Upper lobe of right lung (tissue), 1 donor: Measurements from ENCODE around the gene CEPT1. TPM values are rescaled to one million over a fixed set of nuclear protein-coding genes. Genes with fewer than 3 reads are reported as not detected.

Experiments used
- ATAC-seq: fragments of 200-7000 bp; cut with Tn5 transposase; one replicate; pipeline ENCODE4 v1.9.1; 2020; ENCODE audit warnings: mild to moderate bottlenecking, moderate library complexity
- DNase-seq: peaks from one replicate; pipeline ENCODE4 v3.0.0-alpha.2; 2020
- H3K27ac ChIP-seq: fragments of 200-600 bp; one replicate; pipeline ENCODE4 v1.8.0; 2022
- H3K27me3 ChIP-seq: fragments of 200-600 bp; one replicate; pipeline ENCODE4 v1.8.0; 2022; ENCODE audit warnings: mild to moderate bottlenecking
- H3K36me3 ChIP-seq: fragments of 200-600 bp; one replicate; pipeline ENCODE4 v1.8.0; 2022
- H3K4me1 ChIP-seq: fragments of 200-600 bp; one replicate; pipeline ENCODE4 v1.8.0; 2022
- H3K4me3 ChIP-seq: fragments of 200-600 bp; one replicate; pipeline ENCODE4 v1.8.0; 2022; ENCODE audit warnings: mild to moderate bottlenecking
- H3K9me3 ChIP-seq: fragments of 200-600 bp; one replicate; pipeline ENCODE4 v1.8.0; 2022
- intact Hi-C: fragments of 100-400 bp; cut with DNase I; formaldehyde crosslinking; loops from one replicate; pipeline ENCODE4 v1.11.0; 2022
- total RNA-seq: library from RNA; stranded (reverse); fragmentation: NEBNext Ultra II Directional; extraction: Animal tissue kit (Norgen Biotek cat#: 25700); gene quantifications from one replicate; pipeline ENCODE4 v1.2.1, GENCODE V29; 2021
- TF ChIP-seq, protein P1 (sequence below): fragments of 200-600 bp; IDR thresholded peaks from one replicate; pipeline ENCODE4 v1.8.0; 2022; ENCODE audit warnings: antibody characterized with exemption
- donor health status: DM: no; HTN: yes; CAD: no; lungs with severe emphysema.

CEPT1 gene
- total RNA-seq, 1 donor from 2014 or later: 57.6 TPM

DNA sequence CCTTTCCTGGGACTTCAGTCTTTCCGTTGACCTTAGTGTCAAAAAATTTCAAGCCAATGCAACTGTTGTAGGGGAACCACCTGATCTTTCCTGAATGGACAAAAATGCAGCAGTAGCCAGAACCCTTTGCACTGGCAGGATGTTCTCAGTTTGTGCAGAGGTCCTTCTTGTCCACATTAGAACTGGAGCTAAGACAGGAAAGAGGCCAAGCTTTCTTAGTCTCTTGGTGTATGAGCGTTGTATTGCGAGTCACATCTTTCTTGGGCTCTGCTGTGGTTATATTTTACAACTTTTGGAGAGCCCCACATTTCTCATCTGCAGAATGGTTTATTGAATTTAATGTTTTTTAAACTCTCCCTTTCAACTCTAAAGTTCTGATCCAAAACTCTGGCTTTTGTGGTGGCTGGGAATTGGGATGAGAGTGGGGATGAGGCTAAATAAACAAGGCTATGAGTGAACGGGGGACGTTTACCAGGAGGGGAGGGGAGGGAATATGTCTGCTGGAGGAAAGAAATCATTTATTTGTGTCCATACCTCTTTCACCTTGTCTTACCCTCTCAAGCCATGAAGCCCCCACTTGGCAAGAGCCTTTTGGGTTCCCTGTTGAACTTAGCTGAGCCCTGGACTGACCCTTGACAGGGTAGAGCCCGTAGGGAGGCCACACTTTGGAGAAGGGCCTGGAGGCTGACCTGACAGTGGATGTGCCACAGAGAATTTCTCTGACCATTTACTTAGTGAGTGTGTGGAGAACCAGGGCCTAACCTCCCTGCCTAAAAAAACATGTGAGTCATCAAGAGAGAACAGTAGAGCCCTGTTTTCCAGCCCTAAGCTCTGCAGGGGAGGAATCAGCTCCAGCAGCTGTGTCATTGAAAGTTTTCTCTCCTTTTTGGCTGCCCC is 88.1 kb downstream of the CEPT1 start:
- DNase-seq (no peak), ATAC-seq (peak; percentile 65)
- Histone ChIP-seq H3K9me3 (no peaks in the 10 kb centered on the region), H3K4me1 (peaks cover 26% of the 10 kb centered on the region), H3K36me3 (no peaks in the 10 kb centered on the region), H3K4me3 (no peak overlapping the region), H3K27ac (no peak overlapping the region), H3K27me3 (no peaks in the 10 kb centered on the region)
- intact Hi-C loops: no loop called here
- TF ChIP-seq, protein P1, sequence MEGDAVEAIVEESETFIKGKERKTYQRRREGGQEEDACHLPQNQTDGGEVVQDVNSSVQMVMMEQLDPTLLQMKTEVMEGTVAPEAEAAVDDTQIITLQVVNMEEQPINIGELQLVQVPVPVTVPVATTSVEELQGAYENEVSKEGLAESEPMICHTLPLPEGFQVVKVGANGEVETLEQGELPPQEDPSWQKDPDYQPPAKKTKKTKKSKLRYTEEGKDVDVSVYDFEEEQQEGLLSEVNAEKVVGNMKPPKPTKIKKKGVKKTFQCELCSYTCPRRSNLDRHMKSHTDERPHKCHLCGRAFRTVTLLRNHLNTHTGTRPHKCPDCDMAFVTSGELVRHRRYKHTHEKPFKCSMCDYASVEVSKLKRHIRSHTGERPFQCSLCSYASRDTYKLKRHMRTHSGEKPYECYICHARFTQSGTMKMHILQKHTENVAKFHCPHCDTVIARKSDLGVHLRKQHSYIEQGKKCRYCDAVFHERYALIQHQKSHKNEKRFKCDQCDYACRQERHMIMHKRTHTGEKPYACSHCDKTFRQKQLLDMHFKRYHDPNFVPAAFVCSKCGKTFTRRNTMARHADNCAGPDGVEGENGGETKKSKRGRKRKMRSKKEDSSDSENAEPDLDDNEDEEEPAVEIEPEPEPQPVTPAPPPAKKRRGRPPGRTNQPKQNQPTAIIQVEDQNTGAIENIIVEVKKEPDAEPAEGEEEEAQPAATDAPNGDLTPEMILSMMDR: no peak

DNA sequence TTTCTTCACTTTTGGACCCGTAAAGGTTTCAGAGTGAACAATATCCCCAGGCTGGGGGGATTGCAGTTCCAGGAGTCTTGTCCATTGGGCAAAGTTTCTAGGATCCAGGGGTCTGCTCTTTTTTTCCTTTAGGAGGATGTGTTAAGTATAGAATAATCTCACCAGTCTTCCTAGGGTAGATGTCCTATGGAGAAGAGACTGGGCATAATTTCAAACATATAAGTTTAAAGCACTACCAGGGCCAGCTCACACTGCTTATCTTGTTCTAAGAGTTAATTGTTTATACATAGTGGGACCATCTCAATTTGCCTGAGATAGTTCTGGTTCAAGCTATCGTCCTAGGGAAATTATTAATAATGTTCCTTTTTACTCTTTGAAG is 88.7 kb downstream of the CEPT1 start:
- Histone ChIP-seq H3K27ac (no peak overlapping the region), H3K4me1 (peaks cover 21% of the 10 kb centered on the region)

DNA sequence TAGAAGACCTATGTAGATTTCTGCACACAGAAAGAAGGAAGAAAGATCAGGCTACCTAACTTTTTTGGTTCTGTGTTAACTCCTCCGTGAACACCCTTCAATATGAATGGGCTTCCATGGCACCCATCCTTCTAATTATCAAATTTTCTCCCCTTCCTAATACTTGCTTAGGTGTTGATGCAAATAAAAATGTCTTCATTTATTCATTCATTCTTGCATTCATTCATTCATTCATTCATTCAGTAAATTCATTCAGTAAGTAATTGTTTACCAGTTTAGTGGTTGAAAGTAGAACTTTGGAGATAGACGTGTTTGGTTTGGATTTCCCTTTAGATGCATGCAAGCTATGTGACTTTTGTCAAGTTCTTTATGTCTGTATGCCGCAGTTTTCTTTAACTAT is 92.1 kb downstream of the CEPT1 start:
- H3K27ac ChIP-seq: no peak overlapping the region
- no peak overlapping the region for H3K4me3 ChIP-seq
- no peaks in the 10 kb centered on the region for H3K9me3 ChIP-seq
- DNase-seq (no peak), ATAC-seq (no peak)
- no peaks in the 10 kb centered on the region for H3K36me3 ChIP-seq
- peaks cover 9% of the 10 kb centered on the region for H3K4me1 ChIP-seq
- no peaks in the 10 kb centered on the region for H3K27me3 ChIP-seq
- intact Hi-C loops: no loop called here
- TF ChIP-seq, protein P1: no peak

More for the DNA sequence above, 88.7 kb downstream of the CEPT1 start:
- Histone ChIP-seq H3K4me3 (no peak overlapping the region), H3K36me3 (no peaks in the 10 kb centered on the region), H3K9me3 (no peaks in the 10 kb centered on the region), H3K27me3 (no peaks in the 10 kb centered on the region)
- ATAC-seq (no peak), DNase-seq (no peak)
- TF ChIP-seq, protein P1: no peak
- intact Hi-C loops: no loop called here

DNA sequence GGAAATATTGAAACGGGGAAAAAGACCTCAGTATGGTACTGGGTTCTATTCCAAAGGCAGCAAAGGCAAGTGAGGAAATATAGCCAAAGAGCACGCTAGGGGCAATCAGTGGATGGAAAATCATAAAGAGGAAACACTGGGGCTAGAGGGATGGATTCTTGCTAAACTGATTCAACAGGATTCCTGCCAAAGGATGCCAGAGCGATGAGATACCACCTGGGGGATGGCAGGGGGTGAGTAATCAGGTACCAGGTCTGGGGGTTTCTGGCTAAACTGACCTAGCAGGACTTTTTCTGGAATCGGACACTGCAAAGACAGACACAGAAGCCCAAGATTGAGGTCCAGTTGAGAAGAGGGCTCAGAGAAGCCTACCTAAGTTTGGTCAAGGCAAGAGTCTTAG is 94.2 kb downstream of the CEPT1 start:
- no peaks in the 10 kb centered on the region for H3K36me3 ChIP-seq
- H3K27ac ChIP-seq: no peak overlapping the region
- DNase-seq (no peak), ATAC-seq (no peak)
- H3K4me3 ChIP-seq: no peak overlapping the region
- H3K4me1 ChIP-seq: no peaks in the 10 kb centered on the region
- no peaks in the 10 kb centered on the region for H3K27me3 ChIP-seq
- TF ChIP-seq, protein P1: no peak
- intact Hi-C loops: no loop called here
- no peaks in the 10 kb centered on the region for H3K9me3 ChIP-seq

Other genes starting within 250 kb of the CEPT1 start
- gene LRIF1, start 176.3 kb upstream of the CEPT1 start, total RNA-seq: 7.0 TPM
- 50.8 TPM for gene DRAM2, start 130 bp upstream of the CEPT1 start, total RNA-seq
- 78.2 TPM for gene DENND2D, start 60.4 kb downstream of the CEPT1 start, total RNA-seq
- 50.3 TPM for gene CHI3L2, start 87.5 kb downstream of the CEPT1 start, total RNA-seq
- 6.3 TPM for gene CHIA, start 150.6 kb downstream of the CEPT1 start, total RNA-seq